K562 (cell line): ENCODE results near the gene GULP1.

ENCODE experiments used
- CHCHD3 ChIP-seq: fragments of 250-450 bp; sonication (Bioruptor Pico); IDR thresholded peaks from 2 replicates; pipeline ENCODE4 v2.1.2; 2022; ENCODE audit warnings: mild to moderate bottlenecking
- CTCF ChIP-seq, 3 experiments: IDR thresholded peaks in 2 of 3; conservative IDR thresholded peaks in 1 of 3; 2 replicates each; pipeline ENCODE4 v1.5.1; 2011 to 2012; ENCODE audit warnings: low read length in 3 of 3, mild to moderate bottlenecking in 3 of 3, control low read depth in 2 of 3, improper control_type of control experiment in 1 of 3, inconsistent platforms in 1 of 3, low read depth in 1 of 3, mixed read lengths in 1 of 3, moderate library complexity in 1 of 3; ENCODE audit not compliant: insufficient read depth in 2 of 3
- PHTF2 ChIP-seq: fragments of 250-450 bp; sonication (Bioruptor Pico); IDR thresholded peaks from 2 replicates; pipeline ENCODE4 v1.5.0; 2021; ENCODE audit warnings: mild to moderate bottlenecking
- POLR2AphosphoS5 ChIP-seq: IDR thresholded peaks from 2 replicates; pipeline ENCODE4 v1.6.1; 2011; ENCODE audit warnings: mild to moderate bottlenecking, low read depth, low read length, moderate library complexity; ENCODE audit not compliant: control insufficient read depth, insufficient read depth
- RAD21 ChIP-seq, 2 experiments: fragments of 250-450 bp in 1 of 2; fragments of 450-650 bp in 1 of 2; sonication (Bioruptor Pico) in 1 of 2; formaldehyde crosslinking in 1 of 2; IDR thresholded peaks in 1 of 2; conservative IDR thresholded peaks in 1 of 2; 2 replicates each; pipeline versions ENCODE4 v1.4.0 to v1.8.0; 2020 to 2022; ENCODE audit warnings: mild to moderate bottlenecking in 2 of 2, moderate library complexity in 1 of 2
- RBM14 ChIP-seq: fragments of 200-400 bp; formaldehyde crosslinking; IDR thresholded peaks from 2 replicates; pipeline ENCODE4 v1.6.1; 2018; ENCODE audit warnings: low read depth, mild to moderate bottlenecking, low read length, moderate library complexity, borderline replicate concordance; ENCODE audit not compliant: insufficient read depth
- SRSF7 ChIP-seq: fragments of 200-400 bp; formaldehyde crosslinking; optimal IDR thresholded peaks from 2 replicates; pipeline ENCODE3; 2017; ENCODE audit warnings: mild to moderate bottlenecking, low read depth, low read length
- XRCC5 ChIP-seq: fragments of 200-400 bp; formaldehyde crosslinking; IDR thresholded peaks from 2 replicates; pipeline ENCODE4 v1.6.1; 2017; ENCODE audit warnings: low read depth, mild to moderate bottlenecking, low read length
- TF ChIP-seq, protein P1 (sequence below): sonication (generic); formaldehyde crosslinking; IDR thresholded peaks from 2 replicates; pipeline ENCODE4 v1.8.0; 2023; ENCODE audit warnings: mild to moderate bottlenecking, missing genetic modification reagents

DNA sequence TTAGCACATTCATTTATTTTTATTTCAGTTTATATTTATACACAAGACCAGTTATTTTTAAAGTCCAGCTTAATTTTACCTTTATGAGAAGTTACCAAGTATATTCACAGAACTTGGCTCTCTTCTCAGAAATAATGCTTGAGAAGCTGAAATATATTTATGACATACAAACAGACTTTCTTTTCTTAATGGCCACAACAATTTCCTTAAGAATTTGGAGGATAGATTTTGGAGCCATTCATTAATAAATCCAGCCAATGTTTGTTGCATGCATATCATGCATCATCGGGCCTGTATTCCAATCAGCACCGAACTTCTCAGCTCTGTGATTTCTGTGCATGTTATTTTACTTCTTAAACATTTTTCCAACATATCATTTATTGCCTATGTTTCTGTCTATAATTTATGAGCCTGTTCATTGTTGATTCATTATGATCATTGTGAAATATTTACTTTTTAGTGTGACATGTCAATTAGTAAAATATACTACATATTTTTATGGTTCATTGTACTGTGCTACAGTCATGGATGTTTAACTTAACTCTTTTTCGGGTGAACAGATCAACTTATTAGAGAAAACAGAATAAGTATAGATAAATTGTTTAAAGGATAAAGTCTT, 3.5 kb downstream of the GULP1 start:
- no peak for TF ChIP-seq RAD21 (CRISPR knock-in tag; conservative IDR thresholded peaks at IDR 0.05 in 1 of 2, IDR thresholded peaks at IDR 0.05 in 1 of 2)
- TF ChIP-seq POLR2AphosphoS5: no peak
- no peak for TF ChIP-seq CTCF (IDR thresholded peaks at IDR 0.05 in 2 of 3, conservative IDR thresholded peaks at IDR 0.05 in 1 of 3; ENCODE audit: insufficient read depth in 2 of 3, low read depth in 1 of 3, low read length in 3 of 3)
- no peak for TF ChIP-seq XRCC5
- no peak for TF ChIP-seq CHCHD3 (CRISPR knock-in tag)
- TF ChIP-seq, protein P1, sequence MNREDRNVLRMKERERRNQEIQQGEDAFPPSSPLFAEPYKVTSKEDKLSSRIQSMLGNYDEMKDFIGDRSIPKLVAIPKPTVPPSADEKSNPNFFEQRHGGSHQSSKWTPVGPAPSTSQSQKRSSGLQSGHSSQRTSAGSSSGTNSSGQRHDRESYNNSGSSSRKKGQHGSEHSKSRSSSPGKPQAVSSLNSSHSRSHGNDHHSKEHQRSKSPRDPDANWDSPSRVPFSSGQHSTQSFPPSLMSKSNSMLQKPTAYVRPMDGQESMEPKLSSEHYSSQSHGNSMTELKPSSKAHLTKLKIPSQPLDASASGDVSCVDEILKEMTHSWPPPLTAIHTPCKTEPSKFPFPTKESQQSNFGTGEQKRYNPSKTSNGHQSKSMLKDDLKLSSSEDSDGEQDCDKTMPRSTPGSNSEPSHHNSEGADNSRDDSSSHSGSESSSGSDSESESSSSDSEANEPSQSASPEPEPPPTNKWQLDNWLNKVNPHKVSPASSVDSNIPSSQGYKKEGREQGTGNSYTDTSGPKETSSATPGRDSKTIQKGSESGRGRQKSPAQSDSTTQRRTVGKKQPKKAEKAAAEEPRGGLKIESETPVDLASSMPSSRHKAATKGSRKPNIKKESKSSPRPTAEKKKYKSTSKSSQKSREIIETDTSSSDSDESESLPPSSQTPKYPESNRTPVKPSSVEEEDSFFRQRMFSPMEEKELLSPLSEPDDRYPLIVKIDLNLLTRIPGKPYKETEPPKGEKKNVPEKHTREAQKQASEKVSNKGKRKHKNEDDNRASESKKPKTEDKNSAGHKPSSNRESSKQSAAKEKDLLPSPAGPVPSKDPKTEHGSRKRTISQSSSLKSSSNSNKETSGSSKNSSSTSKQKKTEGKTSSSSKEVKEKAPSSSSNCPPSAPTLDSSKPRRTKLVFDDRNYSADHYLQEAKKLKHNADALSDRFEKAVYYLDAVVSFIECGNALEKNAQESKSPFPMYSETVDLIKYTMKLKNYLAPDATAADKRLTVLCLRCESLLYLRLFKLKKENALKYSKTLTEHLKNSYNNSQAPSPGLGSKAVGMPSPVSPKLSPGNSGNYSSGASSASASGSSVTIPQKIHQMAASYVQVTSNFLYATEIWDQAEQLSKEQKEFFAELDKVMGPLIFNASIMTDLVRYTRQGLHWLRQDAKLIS (CRISPR knock-in tag): no peak
- no peak for TF ChIP-seq PHTF2 (CRISPR knock-in tag)
- TF ChIP-seq RBM14: no peak
- no peak for TF ChIP-seq SRSF7
